Neural progenitor cell (in vitro differentiated cells): ENCODE measurements around the gene ALLC. TPM values are rescaled to one million over a fixed set of nuclear protein-coding genes. Genes with fewer than 3 reads are reported as not detected.

ENCODE experiments used
- DNase-seq: peaks from one replicate; pipeline ENCODE4 v3.0.0-alpha.2; 2016; ENCODE audit warnings: low spot score
- H2AFZ ChIP-seq: fragments of 200-600 bp; sonication (generic); replicated peaks from 2 replicates; pipeline ENCODE4 v1.6.1; 2016; ENCODE audit warnings: antibody characterized with exemption
- H3F3A ChIP-seq: fragments of 200-600 bp; sonication (generic); 2 replicates; pipeline ENCODE4 v1.6.1; 2016; ENCODE audit warnings: antibody characterized with exemption, low read depth
- H3K27ac ChIP-seq: fragments of 200-600 bp; sonication (generic); 2 replicates; pipeline ENCODE4 v1.5.1; 2016; ENCODE audit warnings: mild to moderate bottlenecking
- H3K27me3 ChIP-seq: fragments of 200-600 bp; sonication (generic); 2 replicates; pipeline ENCODE4 v1.6.1; 2016; ENCODE audit warnings: mild to moderate bottlenecking, moderate library complexity
- H3K36me3 ChIP-seq: fragments of 200-600 bp; sonication (generic); 2 replicates; pipeline ENCODE4 v1.5.1; 2016
- H3K4me1 ChIP-seq: fragments of 200-600 bp; sonication (generic); 2 replicates; pipeline ENCODE4 v1.6.1; 2016; ENCODE audit warnings: mixed run types
- H3K4me2 ChIP-seq: fragments of 200-600 bp; sonication (generic); 2 replicates; pipeline ENCODE4 v1.6.1; 2016
- H3K4me3 ChIP-seq: fragments of 200-600 bp; sonication (generic); 2 replicates; pipeline ENCODE4 v1.5.1; 2016
- H3K79me2 ChIP-seq: fragments of 200-600 bp; sonication (generic); 2 replicates; pipeline ENCODE4 v1.6.1; 2016; ENCODE audit warnings: low read depth
- H3K9ac ChIP-seq: fragments of 200-600 bp; sonication (generic); 2 replicates; pipeline ENCODE4 v1.6.1; 2016
- H3K9me3 ChIP-seq: fragments of 200-600 bp; sonication (generic); 2 replicates; pipeline ENCODE4 v1.5.1; 2016; ENCODE audit warnings: low read depth
- H4K20me1 ChIP-seq: fragments of 200-600 bp; sonication (generic); 2 replicates; pipeline ENCODE4 v1.6.1; 2016; ENCODE audit warnings: low read depth
- H3K27ac Mint-ChIP-seq: 3 replicates; pipeline ENCODE4 v1.8.0; 2021; ENCODE audit warnings: mixed read lengths
- H3K27me3 Mint-ChIP-seq: 2 replicates; pipeline ENCODE4 v1.8.0; 2022; ENCODE audit warnings: low read depth, mild to moderate bottlenecking, inconsistent platforms, moderate library complexity, mixed read lengths; ENCODE audit not compliant: insufficient read depth
- H3K36me3 Mint-ChIP-seq: 3 replicates; pipeline ENCODE4 v1.8.0; 2021; ENCODE audit warnings: mixed read lengths
- H3K4me1 Mint-ChIP-seq: 3 replicates; pipeline ENCODE4 v1.8.0; 2021; ENCODE audit warnings: mixed read lengths
- H3K4me3 Mint-ChIP-seq: 3 replicates; pipeline ENCODE4 v1.8.0; 2021; ENCODE audit warnings: mild to moderate bottlenecking, moderate library complexity, mixed read lengths
- H3K9me3 Mint-ChIP-seq: 3 replicates; pipeline ENCODE4 v1.8.0; 2020; ENCODE audit warnings: mixed read lengths
- CTCF ChIP-seq: fragments of 200-600 bp; sonication (generic); IDR thresholded peaks from 2 replicates; pipeline ENCODE4 v1.5.1; 2017; ENCODE audit warnings: antibody characterized with exemption, mild to moderate bottlenecking
- EZH2 ChIP-seq: fragments of 200-600 bp; sonication (generic); IDR thresholded peaks from 2 replicates; pipeline ENCODE4 v1.6.1; 2017; ENCODE audit warnings: antibody characterized with exemption, mild to moderate bottlenecking, moderate library complexity
- EZH2phosphoT487 ChIP-seq: fragments of 200-600 bp; sonication (generic); IDR thresholded peaks from 2 replicates; pipeline ENCODE4 v1.6.1; 2017; ENCODE audit warnings: antibody characterized with exemption
- total RNA-seq: library from RNA; depleted of rRNA; stranded (reverse); fragments of >200 nt; gene quantifications from 2 replicates; pipeline ENCODE4 v1.2.3, GENCODE V29; 2015; ENCODE audit warnings: low replicate concordance

Gene ALLC
- total RNA-seq, 1 donor from 2014 or later, result not detected

GRCh38 chr2:3675687-3676086, 17.7 kb downstream of the ALLC start:
- no peak for TF ChIP-seq EZH2phosphoT487
- no peak for TF ChIP-seq EZH2
- TF ChIP-seq CTCF, result no peak
- Histone ChIP-seq H4K20me1 (no peaks in the 10 kb centered on the region), H3K27me3 (no peaks in the 10 kb centered on the region), H3K9me3 (no peaks in the 10 kb centered on the region), H3F3A (no peaks in the 10 kb centered on the region), H3K9ac (no peak overlapping the region), H3K27ac (no peak overlapping the region), H3K79me2 (no peaks in the 10 kb centered on the region), H3K4me1 (no peaks in the 10 kb centered on the region), H2AFZ (no peak overlapping the region), H3K36me3 (no peaks in the 10 kb centered on the region), H3K4me3 (no peak overlapping the region), H3K4me2 (no peak overlapping the region)
- peaks cover 11% of the 10 kb centered on the region for H3K27me3 Mint-ChIP-seq
- DNase-seq, result no peak
- H3K9me3 Mint-ChIP-seq, result peaks cover 2% of the 10 kb centered on the region
- no peak overlapping the region for H3K27ac Mint-ChIP-seq
- no peak overlapping the region for H3K4me3 Mint-ChIP-seq
- no peaks in the 10 kb centered on the region for H3K36me3 Mint-ChIP-seq
- peaks cover 3% of the 10 kb centered on the region for H3K4me1 Mint-ChIP-seq

GRCh38 chr2:3677436-3677835, 19.4 kb downstream of the ALLC start:
- Mint-ChIP-seq H3K9me3 (peaks cover 2% of the 10 kb centered on the region), H3K27ac (no peak overlapping the region), H3K4me3 (no peak overlapping the region), H3K27me3 (peaks cover 11% of the 10 kb centered on the region), H3K4me1 (peaks cover 3% of the 10 kb centered on the region), H3K36me3 (no peaks in the 10 kb centered on the region)
- Histone ChIP-seq H3K27ac (no peak overlapping the region), H3K27me3 (no peaks in the 10 kb centered on the region), H3K4me3 (no peak overlapping the region), H3K4me1 (no peaks in the 10 kb centered on the region), H3F3A (no peaks in the 10 kb centered on the region), H3K36me3 (no peaks in the 10 kb centered on the region), H3K9me3 (no peaks in the 10 kb centered on the region), H3K4me2 (no peak overlapping the region), H3K9ac (no peak overlapping the region), H4K20me1 (no peaks in the 10 kb centered on the region), H2AFZ (no peak overlapping the region), H3K79me2 (no peaks in the 10 kb centered on the region)
- DNase-seq, result no peak
- no peak for TF ChIP-seq EZH2phosphoT487
- no peak for TF ChIP-seq CTCF
- TF ChIP-seq EZH2, result no peak

GRCh38 chr2:3678212-3678611, 20.2 kb downstream of the ALLC start:
- no peak overlapping the region for H3K4me3 Mint-ChIP-seq
- no peaks in the 10 kb centered on the region for H3K79me2 ChIP-seq
- no peaks in the 10 kb centered on the region for H3K9me3 Mint-ChIP-seq
- no peak for DNase-seq
- H3K4me1 ChIP-seq, result no peaks in the 10 kb centered on the region
- no peaks in the 10 kb centered on the region for H3F3A ChIP-seq
- no peak for TF ChIP-seq EZH2
- TF ChIP-seq CTCF, result no peak
- TF ChIP-seq EZH2phosphoT487, result no peak
- no peak overlapping the region for H2AFZ ChIP-seq
- peaks cover 11% of the 10 kb centered on the region for H3K27me3 Mint-ChIP-seq
- no peak overlapping the region for H3K27ac Mint-ChIP-seq
- no peak overlapping the region for H3K4me3 ChIP-seq
- H3K9me3 ChIP-seq, result no peaks in the 10 kb centered on the region
- no peak overlapping the region for H3K9ac ChIP-seq
- H3K36me3 Mint-ChIP-seq, result no peaks in the 10 kb centered on the region
- no peaks in the 10 kb centered on the region for H3K36me3 ChIP-seq
- H3K4me1 Mint-ChIP-seq, result peaks cover 3% of the 10 kb centered on the region
- H3K27me3 ChIP-seq, result no peaks in the 10 kb centered on the region
- no peaks in the 10 kb centered on the region for H4K20me1 ChIP-seq
- H3K4me2 ChIP-seq, result no peak overlapping the region
- no peak overlapping the region for H3K27ac ChIP-seq
